Sigmoid colon (tissue), 7 donors: ENCODE results near the gene CIZ1. TPM values are rescaled to one million over a fixed set of nuclear protein-coding genes. Genes with fewer than 3 reads are reported as not detected.
A peak's percentile ranks its signal among the peaks of the same experiment; 100 is the strongest.

Experiments
- DNase-seq: peaks from one replicate; pipeline ENCODE4 v3.0.0-alpha.2; 2019
- H3K27ac ChIP-seq, 4 donors: fragments of 200-600 bp; sonication (generic); one replicate each; pipeline ENCODE4 v1.5.1; 2016 to 2019; ENCODE audit warnings: mild to moderate bottlenecking in 1 of 4
- H3K27me3 ChIP-seq, 3 donors: fragments of 200-600 bp; sonication (generic); one replicate each; pipeline ENCODE4 v1.5.1; 2019; ENCODE audit warnings: mild to moderate bottlenecking in 1 of 3
- H3K36me3 ChIP-seq, 4 donors: fragments of 200-600 bp; sonication (generic); one replicate each; pipeline ENCODE4 v1.5.1; 2016 to 2019
- H3K4me1 ChIP-seq, 4 donors: fragments of 200-600 bp; sonication (generic); one replicate each; pipeline ENCODE4 v1.5.1; 2017 to 2019
- H3K4me3 ChIP-seq, 4 donors: fragments of 200-600 bp; sonication (generic); one replicate each; pipeline ENCODE4 v1.5.1; 2017 to 2019; ENCODE audit warnings: mild to moderate bottlenecking in 2 of 4, moderate library complexity in 1 of 4
- H3K9me3 ChIP-seq, 4 donors: fragments of 200-600 bp in 3 of 4; sonication (generic) in 3 of 4; one replicate each; pipeline versions ENCODE4 v1.5.1 to v1.6.1; 2013 to 2019
- EP300 ChIP-seq, 4 donors: sonication (generic); formaldehyde crosslinking; IDR thresholded peaks; one replicate each; pipeline ENCODE4 v1.6.1; 2017; ENCODE audit warnings: antibody characterized with exemption in 4 of 4
- POLR2A ChIP-seq, 2 donors: fragments of 450-650 bp; IDR thresholded peaks; one replicate each; pipeline ENCODE4 v1.6.1; 2016; ENCODE audit warnings: antibody characterized with exemption in 2 of 2, mild to moderate bottlenecking in 2 of 2, moderate library complexity in 2 of 2
- POLR2AphosphoS5 ChIP-seq, 4 donors: sonication (generic); formaldehyde crosslinking; IDR thresholded peaks; one replicate each; pipeline ENCODE4 v1.6.1; 2017; ENCODE audit warnings: antibody characterized with exemption in 4 of 4
- WGBS, 2 donors: extraction: QIAGEN DNeasy Blood & Tissue Kit; methylation state at CpG; one replicate each; pipeline ENCODE4 v1.1.7; 2013; 5-methylcytosine and 5-hydroxymethylcytosine counted together
- intact Hi-C: fragments of 100-400 bp; cut with DNase I; formaldehyde crosslinking; loops from one replicate; pipeline ENCODE4 v1.15.1; 2023
- polyA plus RNA-seq, 3 donors: library from polyadenylated mRNA; stranded (reverse); fragments of 200-250 nt; gene quantifications; one replicate each; pipeline ENCODE4 v1.2.3, GENCODE V29; 2013
- total RNA-seq, 4 donors: library from RNA; depleted of rRNA; stranded (reverse); fragments of >200 nt; gene quantifications; one replicate each; pipeline ENCODE4 v1.1.0, GENCODE V29; 2016
- TF ChIP-seq, protein P1 (sequence below), 4 experiments: fragments of 450-650 bp in 3 of 4; fragments of 200-600 bp in 1 of 4; IDR thresholded peaks; one replicate each; pipeline ENCODE4 v1.5.1; 2016 to 2019; ENCODE audit warnings: antibody characterized with exemption in 4 of 4, mild to moderate bottlenecking in 3 of 4, moderate library complexity in 2 of 4
- donor health status: healthy with polysubstance abuse.
- donor health status: Bipolar disorder and iron deficiency.
- donor health status: healthy.

CIZ1 gene
- total and polyA plus RNA-seq, 7 donors, result 25.7 to 116 (median 60.2) TPM

DNA sequence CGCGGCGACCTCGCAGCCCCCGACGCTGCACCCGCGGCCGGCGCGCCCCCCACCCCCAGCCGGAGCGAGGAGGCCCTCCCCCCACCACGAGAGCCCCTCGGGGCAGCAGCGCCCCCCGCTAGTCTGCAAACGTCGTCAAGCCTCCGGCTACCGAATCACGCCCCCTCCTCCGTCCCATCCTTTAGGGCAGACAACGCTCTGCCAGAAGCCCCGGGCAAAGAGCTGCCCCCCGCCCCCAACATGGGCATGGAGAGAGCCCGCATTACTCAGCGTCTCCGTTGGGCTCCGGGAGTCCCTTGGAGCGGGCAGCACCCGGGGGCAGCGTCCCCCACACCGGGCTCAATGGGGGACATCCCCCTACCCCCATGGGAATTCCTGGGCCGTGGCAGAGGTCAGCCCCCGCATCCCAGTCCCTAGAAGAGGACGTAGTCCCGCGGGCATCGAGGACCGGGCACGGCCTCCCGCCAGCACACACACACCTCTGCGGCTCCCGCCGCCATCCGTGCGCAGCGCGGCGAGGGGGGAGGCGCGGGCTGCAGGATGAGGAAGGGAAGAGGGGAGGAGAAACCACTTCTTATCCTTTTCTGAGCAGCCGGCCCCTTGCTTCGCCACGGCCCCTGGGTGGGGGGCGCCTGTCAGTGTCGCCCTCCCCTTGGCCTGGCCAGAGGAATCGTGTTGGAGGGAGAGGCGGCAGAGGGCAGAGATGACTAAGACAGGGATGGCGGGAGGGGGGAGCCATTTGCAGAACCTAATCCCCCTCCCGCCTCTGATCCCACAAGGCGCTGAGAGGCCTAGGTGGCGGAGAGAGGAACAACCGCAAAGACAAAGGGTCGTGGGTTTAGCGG lies 12.6 kb upstream of the CIZ1 start:
- peaks cover 6 to 15% (median 12%) of the 10 kb centered on the region in 3 donors for H3K27me3 ChIP-seq
- no peaks in the 10 kb centered on the region for H3K9me3 ChIP-seq
- no peak for DNase-seq
- peaks cover 0 to 15% (median 13%) of the 10 kb centered on the region in 4 donors for H3K4me1 ChIP-seq
- no peaks in the 10 kb centered on the region for H3K36me3 ChIP-seq
- WGBS, 2 donors, result 2 to 4% methylated on average over 67 of the region's 67 CpGs
- no peak for TF ChIP-seq POLR2A (IDR thresholded peaks at IDR 0.05)
- TF ChIP-seq EP300 (IDR thresholded peaks at IDR 0.05), result no peak
- no peak for TF ChIP-seq POLR2AphosphoS5 (IDR thresholded peaks at IDR 0.05)
- TF ChIP-seq, protein P1, sequence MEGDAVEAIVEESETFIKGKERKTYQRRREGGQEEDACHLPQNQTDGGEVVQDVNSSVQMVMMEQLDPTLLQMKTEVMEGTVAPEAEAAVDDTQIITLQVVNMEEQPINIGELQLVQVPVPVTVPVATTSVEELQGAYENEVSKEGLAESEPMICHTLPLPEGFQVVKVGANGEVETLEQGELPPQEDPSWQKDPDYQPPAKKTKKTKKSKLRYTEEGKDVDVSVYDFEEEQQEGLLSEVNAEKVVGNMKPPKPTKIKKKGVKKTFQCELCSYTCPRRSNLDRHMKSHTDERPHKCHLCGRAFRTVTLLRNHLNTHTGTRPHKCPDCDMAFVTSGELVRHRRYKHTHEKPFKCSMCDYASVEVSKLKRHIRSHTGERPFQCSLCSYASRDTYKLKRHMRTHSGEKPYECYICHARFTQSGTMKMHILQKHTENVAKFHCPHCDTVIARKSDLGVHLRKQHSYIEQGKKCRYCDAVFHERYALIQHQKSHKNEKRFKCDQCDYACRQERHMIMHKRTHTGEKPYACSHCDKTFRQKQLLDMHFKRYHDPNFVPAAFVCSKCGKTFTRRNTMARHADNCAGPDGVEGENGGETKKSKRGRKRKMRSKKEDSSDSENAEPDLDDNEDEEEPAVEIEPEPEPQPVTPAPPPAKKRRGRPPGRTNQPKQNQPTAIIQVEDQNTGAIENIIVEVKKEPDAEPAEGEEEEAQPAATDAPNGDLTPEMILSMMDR (IDR thresholded peaks at IDR 0.05), result no peak
- H3K4me3 ChIP-seq, result peak overlapping the region; percentile 33 to 70 (median 57)
- peak overlapping the region; percentile 25 to 69 (median 51) for H3K27ac ChIP-seq
- intact Hi-C loops, result no loop called here

DNA sequence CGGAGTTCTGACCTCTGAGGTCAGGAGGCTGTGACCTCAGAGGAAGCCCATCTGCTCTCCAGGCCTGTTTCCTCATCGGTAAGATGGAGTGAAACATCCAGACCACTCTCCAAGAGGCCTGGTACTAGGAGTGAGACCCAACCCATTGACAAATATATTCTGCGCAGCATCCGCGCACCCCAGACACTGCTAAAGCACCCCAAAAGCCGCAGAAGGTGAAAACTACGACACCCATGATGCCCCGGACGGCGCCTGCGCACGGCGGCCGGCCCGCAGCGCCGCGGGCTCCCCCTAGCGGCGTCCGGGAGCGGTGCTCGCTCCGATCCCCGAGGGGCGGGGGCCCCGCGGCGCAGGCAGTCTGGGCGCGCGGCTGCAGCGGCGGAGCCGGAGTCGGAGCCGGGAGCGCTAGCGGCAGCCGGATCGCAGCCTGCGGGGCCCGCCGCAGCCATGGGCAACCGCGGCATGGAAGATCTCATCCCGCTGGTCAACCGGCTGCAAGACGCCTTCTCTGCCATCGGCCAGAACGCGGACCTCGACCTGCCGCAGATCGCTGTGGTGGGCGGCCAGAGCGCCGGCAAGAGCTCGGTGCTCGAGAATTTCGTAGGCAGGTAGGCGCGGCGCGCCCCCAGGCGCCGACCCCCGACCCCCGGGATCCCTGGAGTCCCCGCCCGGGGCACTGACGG lies 11.8 kb upstream of the CIZ1 start, which contains the start of gene DNM1:
Gene DNM1, plus strand, starts transcription at position 356 of the 683 bp plus-strand sequence. Its CDS starts 92 bp downstream, at position 448.
- DNase-seq, result no peak
- TF ChIP-seq, protein P1 (IDR thresholded peaks at IDR 0.05), result peak in 3 of 4 experiments; percentile 16 to 94 (median 20)
- TF ChIP-seq EP300 (IDR thresholded peaks at IDR 0.05) (no peak), POLR2AphosphoS5 (IDR thresholded peaks at IDR 0.05) (peak in 2 of 4 donors; percentile 24 to 40)
- intact Hi-C loops, result no loop called here
- WGBS, 2 donors, result 1% methylated on average over 72 of the region's 72 CpGs
- no peaks in the 10 kb centered on the region for H3K9me3 ChIP-seq
- peaks cover 0 to 15% (median 13%) of the 10 kb centered on the region in 4 donors for H3K4me1 ChIP-seq
- H3K27me3 ChIP-seq, result peaks cover 6 to 15% (median 12%) of the 10 kb centered on the region in 3 donors
- peak within 1 kb of the TSS; percentile 25 to 69 (median 51) for H3K27ac ChIP-seq
- H3K36me3 ChIP-seq, result no peaks in the 10 kb centered on the region
- peak within 1 kb of the TSS; percentile 33 to 70 (median 57) for H3K4me3 ChIP-seq

DNA sequence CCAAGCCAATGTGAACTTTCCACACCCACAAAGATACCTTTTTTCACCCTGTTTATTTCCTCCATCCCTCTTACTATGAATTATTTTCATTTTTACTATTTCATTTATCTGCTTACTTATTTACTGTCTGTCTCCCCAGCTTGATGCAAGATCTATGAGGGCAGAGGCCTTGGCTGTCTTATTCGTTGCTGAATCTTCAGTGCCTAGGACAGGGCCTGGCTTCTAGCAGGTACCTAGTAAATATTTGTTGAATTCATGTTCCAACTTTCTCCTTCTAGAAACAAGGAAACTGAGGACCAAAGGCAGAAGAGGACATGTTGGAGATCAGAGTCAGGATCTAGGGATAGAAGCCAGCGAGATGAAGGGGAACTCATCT lies 11.3 kb upstream of the CIZ1 start:
- no peaks in the 10 kb centered on the region for H3K36me3 ChIP-seq
- H3K27ac ChIP-seq, result peak overlapping the region in 1 of 4 donors; percentile 52
- TF ChIP-seq POLR2A (IDR thresholded peaks at IDR 0.05), result no peak
- TF ChIP-seq POLR2AphosphoS5 (IDR thresholded peaks at IDR 0.05), result no peak
- TF ChIP-seq EP300 (IDR thresholded peaks at IDR 0.05), result no peak
- TF ChIP-seq, protein P1 (IDR thresholded peaks at IDR 0.05), result no peak
- intact Hi-C loops, result no loop called here
- WGBS, 2 donors, result 11 to 26% methylated on average over 2 of the region's 2 CpGs
- no peaks in the 10 kb centered on the region for H3K9me3 ChIP-seq
- H3K4me1 ChIP-seq, result peaks cover 0 to 15% (median 13%) of the 10 kb centered on the region in 4 donors
- H3K4me3 ChIP-seq, result peak overlapping the region in 1 of 4 donors; percentile 70
- DNase-seq, result no peak
- H3K27me3 ChIP-seq, result peaks cover 6 to 15% (median 12%) of the 10 kb centered on the region in 3 donors

DNA sequence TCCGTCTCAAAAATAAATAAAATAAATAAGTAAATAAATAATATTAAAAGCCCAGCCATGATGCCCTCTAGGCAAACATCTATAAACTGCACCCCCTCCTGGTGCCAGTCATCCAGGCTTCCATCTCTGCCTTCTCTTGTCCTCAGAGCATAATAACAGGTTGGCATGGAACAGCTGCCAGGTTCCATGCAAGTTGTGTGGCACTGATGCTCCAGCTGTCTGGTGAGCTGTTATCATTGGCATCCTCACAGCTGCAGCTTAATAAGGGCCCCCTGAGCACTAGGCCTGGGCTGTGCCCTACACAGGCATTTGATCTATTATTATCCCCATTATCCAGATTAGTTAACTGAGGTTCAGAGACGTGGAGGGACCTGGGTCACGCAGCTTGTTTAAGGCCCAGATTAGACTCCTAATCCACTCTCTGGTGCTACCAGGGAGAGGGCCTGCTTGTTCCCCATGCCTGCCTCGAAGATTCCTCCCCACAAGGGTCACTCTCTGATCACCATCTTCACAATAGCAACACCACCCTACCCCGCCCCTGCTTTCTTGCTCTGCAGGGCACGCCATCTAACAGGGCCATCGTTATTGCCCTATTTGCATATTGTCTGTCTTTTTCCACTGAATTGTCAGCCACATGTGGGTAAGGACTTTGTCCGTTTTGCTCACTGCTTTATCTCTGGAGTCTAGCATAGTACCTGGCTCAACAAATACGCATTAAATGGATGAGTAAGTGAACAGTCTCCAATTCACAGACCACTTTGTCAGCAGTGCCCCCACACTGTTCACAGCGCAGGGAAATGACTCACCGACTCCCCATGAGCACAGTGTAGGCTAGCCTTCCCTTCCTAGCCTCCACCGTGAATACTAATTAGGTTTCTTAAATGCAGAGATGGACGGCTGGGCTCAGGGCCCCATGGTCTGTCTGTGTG lies 10.3 kb upstream of the CIZ1 start:
- peaks cover 0 to 15% (median 13%) of the 10 kb centered on the region in 4 donors for H3K4me1 ChIP-seq
- no peak for DNase-seq
- intact Hi-C loops, result no loop called here
- no peaks in the 10 kb centered on the region for H3K36me3 ChIP-seq
- peaks cover 6 to 15% (median 12%) of the 10 kb centered on the region in 3 donors for H3K27me3 ChIP-seq
- WGBS, 2 donors, result 78 to 89% methylated on average over 13 of the region's 13 CpGs
- TF ChIP-seq POLR2A (IDR thresholded peaks at IDR 0.05) (no peak), POLR2AphosphoS5 (IDR thresholded peaks at IDR 0.05) (no peak), EP300 (IDR thresholded peaks at IDR 0.05) (no peak)
- TF ChIP-seq, protein P1 (IDR thresholded peaks at IDR 0.05), result no peak
- H3K27ac ChIP-seq, result no peak overlapping the region
- no peaks in the 10 kb centered on the region for H3K9me3 ChIP-seq
- no peak overlapping the region for H3K4me3 ChIP-seq
